ENCODE data around the gene PRKAG2. TPM values are rescaled to one million over a fixed set of nuclear protein-coding genes. Genes with fewer than 3 reads are reported as not detected.

The PRKAG2 gene
- total and polyA plus RNA-seq, 2 of the 8 experiments (the other 6 are each of a cell fraction or from before 2014, with no cell fraction given): 7.5 to 18.1 TPM

DNA sequence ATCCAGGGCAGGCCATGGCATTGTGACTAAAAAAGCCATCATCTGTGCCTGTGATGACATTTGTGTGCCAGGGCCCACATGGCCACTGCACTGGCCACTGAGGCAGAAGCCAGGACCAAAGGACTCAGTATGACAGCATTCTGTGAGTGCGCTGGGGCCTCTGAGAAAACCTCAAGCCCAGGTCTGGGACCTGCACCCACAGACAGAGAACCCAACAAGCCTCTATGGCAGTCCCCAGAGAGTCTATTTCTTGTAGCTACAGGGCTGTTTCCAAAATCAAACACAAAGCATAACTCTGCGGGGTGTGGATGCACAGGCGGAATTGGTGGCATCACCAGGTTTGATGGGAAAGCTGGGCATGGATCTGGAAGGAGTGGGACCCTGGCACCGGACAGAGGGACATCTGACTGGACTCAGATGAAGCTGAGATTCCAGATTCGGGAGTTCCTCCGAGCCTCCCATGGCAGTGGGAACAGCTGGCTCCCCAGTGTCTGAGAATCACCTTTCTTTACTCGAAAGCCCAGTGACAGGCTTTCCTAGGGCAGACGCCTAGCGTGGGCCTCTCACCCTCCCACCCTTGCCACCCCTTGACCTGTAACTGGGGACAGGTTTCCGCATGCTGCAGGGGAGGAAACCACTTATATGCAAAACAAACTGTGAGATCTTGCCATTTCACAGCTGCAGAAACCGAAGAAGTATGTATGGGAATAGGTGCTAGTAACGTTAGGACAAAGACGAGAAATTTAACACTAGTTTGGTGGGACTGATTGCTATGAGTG is 286.7 kb downstream of the PRKAG2 start:
- Histone ChIP-seq H2BK5ac (ENCODE audit: low read depth, low read length) (no peak overlapping the region), H2BK20ac (ENCODE audit: low read length) (no peak overlapping the region), H3K14ac (ENCODE audit: insufficient read length) (no peak overlapping the region), H3K4me2 (ENCODE audit: insufficient read depth in 1 of 2, low read depth in 2 of 2, low read length in 2 of 2) (no peak overlapping the region), H3K56ac (replicated peaks; ENCODE audit: insufficient read length, low read depth, low read length) (no peak overlapping the region), H2BK15ac (ENCODE audit: low read length) (no peak overlapping the region), H4K5ac (ENCODE audit: insufficient read length, low read depth, low read length) (no peak overlapping the region), H3K4me3 (ENCODE audit: extremely low read depth in 1 of 4, insufficient read depth in 2 of 4, low read depth in 3 of 4, low read length in 4 of 4) (no peak overlapping the region), H2AK5ac (ENCODE audit: low read depth, low read length) (no peak overlapping the region), H3K4me1 (replicated peaks in 1 of 4; ENCODE audit: control insufficient read depth in 3 of 4, insufficient read depth in 4 of 4, low read length in 3 of 4) (peaks cover 0 to 2% (median 0%) of the 10 kb centered on the region in 4 experiments; a peak in 1 of 7 replicates), H2BK120ac (replicated peaks; ENCODE audit: low read depth, low read length) (no peak overlapping the region), H2BK12ac (ENCODE audit: low read depth, low read length) (no peak overlapping the region), H3K79me1 (ENCODE audit: low read depth, low read length) (no peaks in the 10 kb centered on the region; the same call in 1 of the 2 replicates), H4K20me1 (replicated peaks in 1 of 2; ENCODE audit: control insufficient read depth in 1 of 2, insufficient read depth in 2 of 2, low read length in 2 of 2) (no peaks in the 10 kb centered on the region), H3K36me3 (ENCODE audit: control insufficient read depth in 2 of 4, insufficient read depth in 4 of 4, low read length in 3 of 4) (no peaks in the 10 kb centered on the region), H3K27ac (ENCODE audit: low read depth, low read length) (no peak overlapping the region), H3K4ac (replicated peaks; ENCODE audit: insufficient read length, low read depth, low read length) (no peak overlapping the region), H3K23me2 (ENCODE audit: low read depth, low read length) (no peaks in the 10 kb centered on the region), H3K9ac (replicated peaks in 1 of 4; ENCODE audit: extremely low read depth in 1 of 4, low read depth in 3 of 4, low read length in 3 of 4) (no peak overlapping the region), H3K18ac (ENCODE audit: extremely low read depth, low read length) (no peak overlapping the region; the same call in 1 of the 2 replicates), H4K8ac (ENCODE audit: extremely low read depth, insufficient read depth, low read length) (no peak overlapping the region), H4K91ac (replicated peaks; ENCODE audit: insufficient read length, low read length) (no peak overlapping the region), H3K9me3 (ENCODE audit: insufficient read depth in 2 of 2, low read depth in 1 of 2, low read length in 1 of 2) (no peaks in the 10 kb centered on the region), H3K23ac (ENCODE audit: insufficient read length) (no peak overlapping the region), H2AFZ (ENCODE audit: low read length) (no peak overlapping the region), H3K79me2 (ENCODE audit: control insufficient read depth in 1 of 2, insufficient read depth in 2 of 2, low read length in 2 of 2) (no peaks in the 10 kb centered on the region), H3K27me3 (replicated peaks in 1 of 4; ENCODE audit: control insufficient read depth in 3 of 4, extremely low read depth in 1 of 4, insufficient read depth in 3 of 4, low read length in 3 of 4) (no peaks in the 10 kb centered on the region)
- TF ChIP-seq SIX5 (IDR thresholded peaks at IDR 0.05; ENCODE audit: low read depth, low read length): no peak
- TF ChIP-seq EGR1 (IDR thresholded peaks at IDR 0.05; ENCODE audit: borderline replicate concordance, low read depth, low read length): no peak
- TF ChIP-seq RFX5 (IDR thresholded peaks at IDR 0.05; ENCODE audit: borderline replicate concordance, low read depth, low read length): no peak
- no peak for TF ChIP-seq CTBP2 (IDR thresholded peaks at IDR 0.05; ENCODE audit: borderline replicate concordance, insufficient read depth, insufficient read length, low read length)
- TF ChIP-seq BCL11A (IDR thresholded peaks at IDR 0.05; ENCODE audit: low read depth in 2 of 2, low read length in 2 of 2): no peak
- no peak for TF ChIP-seq HDAC6 (IDR thresholded peaks at IDR 0.05; ENCODE audit: low read depth, low read length)
- TF ChIP-seq CHD1 (IDR thresholded peaks at IDR 0.05; ENCODE audit: low read depth, low read length): no peak
- no peak for TF ChIP-seq POU5F1 (IDR thresholded peaks at IDR 0.05; ENCODE audit: low read depth, low read length)
- TF ChIP-seq RBBP5 (IDR thresholded peaks at IDR 0.05; ENCODE audit: borderline replicate concordance, low read depth, low read length): no peak
- no peak for TF ChIP-seq TAF1 (IDR thresholded peaks at IDR 0.05; ENCODE audit: low read depth, low read length)
- 85% methylated on average over 13 of the region's 13 CpGs; no CpG with 5 or more reads in 1 of the 2 experiments for WGBS, 2 experiments (ENCODE audit: extremely low coverage in 1 of 2, insufficient coverage in 1 of 2, insufficient read length in 1 of 2, insufficient replicate concordance in 2 of 2, low coverage in 1 of 2, low lambda C conversion rate in 2 of 2, missing lambda C conversion rate in 1 of 2)
- ChIA-PET CTCF (ENCODE audit: partially characterized antibody) (interaction anchor here (0.7 to 3.6 kb wide), 7 partner anchors 16 to 193 kb away, joined by 3 to 14 read pairs (median 3); no protein-coding TSS in a partner anchor), POLR2A (ENCODE audit: partially characterized antibody) (no interaction called here)
- no peak for DNase-seq (ENCODE audit: low read depth in 1 of 2, low spot score in 2 of 2)
- FAIRE-seq: no peak

All from H1 (cell line).